ENCODE results near the gene GRN. TPM values are rescaled to one million over a fixed set of nuclear protein-coding genes. Genes with fewer than 3 reads are reported as not detected.

Gene GRN
- total and polyA plus RNA-seq, 2 donors (not counting 3 experiments of a cell fraction or from before 2014, with no cell fraction given) = 343 to 1,034 TPM

- peaks cover 0 to 2% of the 10 kb centered on the region in 2 experiments for H3K27me3 ChIP-seq (ENCODE audit: control insufficient read depth in 2 of 2, insufficient read depth in 2 of 2, low read length in 2 of 2)
- ChIA-PET CTCF (interaction anchor here (0.7 to 1.5 kb wide), 3 partner anchors 30 to 163 kb away, joined by 3 to 4 read pairs (median 4); no protein-coding TSS in a partner anchor), POLR2A (no interaction called here)
- no peak overlapping the region for H3K9ac ChIP-seq (replicated peaks; ENCODE audit: extremely low read depth, insufficient read depth, low read length)
- TF ChIP-seq POLR2A (IDR thresholded peaks at IDR 0.05; ENCODE audit: low read depth, low read length) (no peak), POLR2AphosphoS5 (IDR thresholded peaks at IDR 0.05; ENCODE audit: insufficient read depth, low read depth, low read length) (no peak), MYC (IDR thresholded peaks at IDR 0.05; ENCODE audit: low read depth, low read length) (no peak), GATA2 (IDR thresholded peaks at IDR 0.05; ENCODE audit: insufficient read depth, insufficient read length, low read depth, low read length) (no peak), EZH2 (IDR thresholded peaks at IDR 0.05; ENCODE audit: borderline replicate concordance, low read depth, low read length, severe bottlenecking) (no peak), FOS (IDR thresholded peaks at IDR 0.05; ENCODE audit: borderline replicate concordance, insufficient read depth, low read length) (no peak), JUN (IDR thresholded peaks at IDR 0.05; ENCODE audit: borderline replicate concordance, insufficient read depth, insufficient read length, low read depth) (no peak)
- TF ChIP-seq, protein P1, sequence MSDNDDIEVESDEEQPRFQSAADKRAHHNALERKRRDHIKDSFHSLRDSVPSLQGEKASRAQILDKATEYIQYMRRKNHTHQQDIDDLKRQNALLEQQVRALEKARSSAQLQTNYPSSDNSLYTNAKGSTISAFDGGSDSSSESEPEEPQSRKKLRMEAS (IDR thresholded peaks at IDR 0.05; ENCODE audit: insufficient read depth, insufficient read length) = no peak
- TF ChIP-seq, protein P2, sequence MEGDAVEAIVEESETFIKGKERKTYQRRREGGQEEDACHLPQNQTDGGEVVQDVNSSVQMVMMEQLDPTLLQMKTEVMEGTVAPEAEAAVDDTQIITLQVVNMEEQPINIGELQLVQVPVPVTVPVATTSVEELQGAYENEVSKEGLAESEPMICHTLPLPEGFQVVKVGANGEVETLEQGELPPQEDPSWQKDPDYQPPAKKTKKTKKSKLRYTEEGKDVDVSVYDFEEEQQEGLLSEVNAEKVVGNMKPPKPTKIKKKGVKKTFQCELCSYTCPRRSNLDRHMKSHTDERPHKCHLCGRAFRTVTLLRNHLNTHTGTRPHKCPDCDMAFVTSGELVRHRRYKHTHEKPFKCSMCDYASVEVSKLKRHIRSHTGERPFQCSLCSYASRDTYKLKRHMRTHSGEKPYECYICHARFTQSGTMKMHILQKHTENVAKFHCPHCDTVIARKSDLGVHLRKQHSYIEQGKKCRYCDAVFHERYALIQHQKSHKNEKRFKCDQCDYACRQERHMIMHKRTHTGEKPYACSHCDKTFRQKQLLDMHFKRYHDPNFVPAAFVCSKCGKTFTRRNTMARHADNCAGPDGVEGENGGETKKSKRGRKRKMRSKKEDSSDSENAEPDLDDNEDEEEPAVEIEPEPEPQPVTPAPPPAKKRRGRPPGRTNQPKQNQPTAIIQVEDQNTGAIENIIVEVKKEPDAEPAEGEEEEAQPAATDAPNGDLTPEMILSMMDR (IDR thresholded peaks at IDR 0.05; ENCODE audit: extremely low read depth in 1 of 2, insufficient read depth in 1 of 2, low read depth in 1 of 2, low read length in 2 of 2) = no peak
- BruUV-seq (replicated peaks) = no TSS peak
- no peaks in the 10 kb centered on the region for H3K9me3 ChIP-seq (replicated peaks; ENCODE audit: control insufficient read depth, insufficient read depth, low read length)
- H3K4me3 ChIP-seq (replicated peaks in 1 of 3; ENCODE audit: insufficient read depth in 1 of 3, low read depth in 1 of 3, low read length in 3 of 3) = no peak overlapping the region
- peaks cover 5% of the 10 kb centered on the region for H3K4me1 ChIP-seq (ENCODE audit: control insufficient read depth, extremely low read depth, insufficient read depth, low read length)
- DNase-seq (ENCODE audit: low read depth, low spot score) (no peak), FAIRE-seq (no peak)
- intact Hi-C loops (cut with micrococcal nuclease) (no loop called here), dilution Hi-C loops (cut with MboI; ENCODE audit: extremely low pct_ligation_motif_present, low sequenced_read_pairs) (no loop called here)
- no peak overlapping the region for H3K27ac ChIP-seq (ENCODE audit: insufficient read depth, low read depth, low read length)
- H4K20me1 ChIP-seq (replicated peaks; ENCODE audit: control insufficient read depth, extremely low read depth, insufficient read depth, low read length) = no peaks in the 10 kb centered on the region
- H3K4me2 ChIP-seq (ENCODE audit: insufficient read depth, low read length) = no peak overlapping the region
- H3K9me1 ChIP-seq (replicated peaks; ENCODE audit: control insufficient read depth, extremely low read depth, insufficient read depth, low read length) = no peaks in the 10 kb centered on the region
- no peak overlapping the region for H2AFZ ChIP-seq (ENCODE audit: low read depth, low read length)
- H3K36me3 ChIP-seq (ENCODE audit: control insufficient read depth in 2 of 2, extremely low read depth in 1 of 2, insufficient read depth in 2 of 2, low read length in 2 of 2) = no peaks in the 10 kb centered on the region
- no peaks in the 10 kb centered on the region for H3K79me2 ChIP-seq (ENCODE audit: control insufficient read depth, insufficient read depth, low read length)
These were observed 15.0 kb downstream of the GRN start for GRCh38 chr17:44360144-44360533.

Measured in endothelial cell of umbilical vein (primary cell).